HTR-8/SVneo (cell line): ENCODE measurements around the gene POLR1A.

Experiments used
- DNase-seq: peaks from one replicate; pipeline ENCODE4 v3.0.0; 2011; ENCODE audit warnings: low spot score, mixed read lengths; ENCODE audit not compliant: insufficient read length
- FAIRE-seq: peaks from 2 replicates; lab custom pipeline; 2011; peaks lifted over from hg19 to GRCh38; lab: Jason Lieb, UNC

Gene POLR1A

GRCh38 chr2:86066915-86067314 is 38.8 kb downstream of the POLR1A start:
- no peak for FAIRE-seq
- DNase-seq = no peak

GRCh38 chr2:86066007-86066578 is 39.6 kb downstream of the POLR1A start:
- DNase-seq = no peak
- no peak for FAIRE-seq

GRCh38 chr2:86065512-86065911 is 40.2 kb downstream of the POLR1A start:
- FAIRE-seq (no peak), DNase-seq (no peak)

- FAIRE-seq (no peak), DNase-seq (no peak)
Observed at GRCh38 chr2:86064006-86064405, 41.7 kb downstream of the POLR1A start.

GRCh38 chr2:86062043-86062442 is 43.6 kb downstream of the POLR1A start:
- FAIRE-seq (no peak), DNase-seq (peak; percentile 53)

GRCh38 chr2:86056590-86057331 is 48.9 kb downstream of the POLR1A start:
- FAIRE-seq (no peak), DNase-seq (no peak)

GRCh38 chr2:86055314-86055713 is 50.4 kb downstream of the POLR1A start:
- DNase-seq = no peak
- no peak for FAIRE-seq

- FAIRE-seq (no peak), DNase-seq (no peak)
Observed at GRCh38 chr2:86054535-86055082, 51.1 kb downstream of the POLR1A start.

- no peak for FAIRE-seq
- no peak for DNase-seq
Observed at GRCh38 chr2:86053166-86053565, 52.5 kb downstream of the POLR1A start.

- FAIRE-seq (no peak), DNase-seq (no peak)
Observed at GRCh38 chr2:86052676-86053075, 53.0 kb downstream of the POLR1A start.

- FAIRE-seq = no peak
- DNase-seq = no peak
Observed at GRCh38 chr2:86052265-86052664, 53.4 kb downstream of the POLR1A start.

- DNase-seq (no peak), FAIRE-seq (no peak)
Observed at GRCh38 chr2:86050301-86050700, 55.4 kb downstream of the POLR1A start.

- FAIRE-seq = no peak
- DNase-seq = no peak
Observed at GRCh38 chr2:86049529-86049928, 56.2 kb downstream of the POLR1A start.

- DNase-seq (no peak), FAIRE-seq (no peak)
Observed at GRCh38 chr2:86048888-86049287, 56.8 kb downstream of the POLR1A start.

GRCh38 chr2:86048383-86048701 is 57.3 kb downstream of the POLR1A start:
- DNase-seq (no peak), FAIRE-seq (no peak)

GRCh38 chr2:86047575-86048382 is 57.9 kb downstream of the POLR1A start:
- FAIRE-seq (no peak), DNase-seq (no peak)

GRCh38 chr2:86045541-86045940 is 60.1 kb downstream of the POLR1A start:
- no peak for DNase-seq
- no peak for FAIRE-seq

- DNase-seq (no peak), FAIRE-seq (peak; percentile 20)
Observed at GRCh38 chr2:86044614-86045013, 61.1 kb downstream of the POLR1A start.

- FAIRE-seq = peak; percentile 13
Observed at GRCh38 chr2:86044045-86044444, 61.6 kb downstream of the POLR1A start.

GRCh38 chr2:86042256-86043168 is 63.2 kb downstream of the POLR1A start:
- no peak for DNase-seq
- no peak for FAIRE-seq

More at GRCh38 chr2:86044045-86044444, 61.6 kb downstream of the POLR1A start:
- DNase-seq = no peak
